HepG2 (cell line): Measurements from ENCODE around the gene KIN. TPM values are rescaled to one million over a fixed set of nuclear protein-coding genes. Genes with fewer than 3 reads are reported as not detected.

ENCODE experiments used
- ARID5B ChIP-seq: IDR thresholded peaks from 2 replicates; pipeline ENCODE4 v1.4.0; 2020; ENCODE audit warnings: mild to moderate bottlenecking, missing genetic modification reagents
- FOXJ3 ChIP-seq: sonication (generic); formaldehyde crosslinking; IDR thresholded peaks from 2 replicates; pipeline ENCODE4 v1.4.0; 2020; ENCODE audit warnings: missing genetic modification reagents, mild to moderate bottlenecking, borderline replicate concordance
- HOXA5 ChIP-seq: sonication (generic); formaldehyde crosslinking; IDR thresholded peaks from 2 replicates; pipeline ENCODE4 v1.4.0; 2020; ENCODE audit warnings: missing genetic modification reagents
- MLLT10 ChIP-seq: sonication (generic); formaldehyde crosslinking; IDR thresholded peaks from 2 replicates; pipeline ENCODE4 v1.4.0; 2020; ENCODE audit warnings: missing genetic modification reagents
- NFE2 ChIP-seq: sonication (generic); formaldehyde crosslinking; IDR thresholded peaks from 2 replicates; pipeline ENCODE4 v1.4.0; 2020; ENCODE audit warnings: missing genetic modification reagents
- PHF5A ChIP-seq: IDR thresholded peaks from one replicate; pipeline ENCODE4 v1.6.1; 2018; ENCODE audit warnings: low read depth, missing genetic modification reagents; ENCODE audit not compliant: unreplicated experiment
- TGIF2 ChIP-seq: IDR thresholded peaks from 2 replicates; pipeline ENCODE4 v1.6.1; 2016; ENCODE audit warnings: control low read depth, missing compliant biosample characterization
- YEATS4 ChIP-seq: sonication (generic); formaldehyde crosslinking; IDR thresholded peaks from 2 replicates; pipeline ENCODE4 v1.4.0; 2020; ENCODE audit warnings: missing genetic modification reagents, borderline replicate concordance
- ZBTB3 ChIP-seq: sonication (generic); formaldehyde crosslinking; IDR thresholded peaks from 2 replicates; pipeline ENCODE4 v1.4.0; 2020; ENCODE audit warnings: low read depth, mild to moderate bottlenecking, moderate library complexity, missing genetic modification reagents, borderline replicate concordance
- ZNF660 ChIP-seq: sonication (generic); formaldehyde crosslinking; IDR thresholded peaks from 2 replicates; pipeline ENCODE4 v1.5.1; 2020; ENCODE audit warnings: mild to moderate bottlenecking, low read depth, missing genetic modification reagents, borderline replicate concordance
- ZNF781 ChIP-seq: sonication (generic); formaldehyde crosslinking; IDR thresholded peaks from 2 replicates; pipeline ENCODE4 v1.5.1; 2020; ENCODE audit warnings: borderline replicate concordance, mild to moderate bottlenecking, missing genetic modification reagents; ENCODE audit errors: not compliant biosample characterization
- polyA plus RNA-seq, 8 experiments: library from polyadenylated mRNA; depleted of rRNA in 3 of 8; stranded (reverse) in 7 of 8; unstranded in 1 of 8; fragments of >200 nt; fragmentation: Illumina TruSeq in 4 of 8; extraction: Trizol in 4 of 8; gene quantifications; 2 replicates each; pipeline versions ENCODE4 v1.2.1 to v1.2.3, GENCODE V29; 2011 to 2016; ENCODE audit warnings: low read depth in 4 of 8, missing spikeins in 1 of 8, mixed read lengths in 1 of 8; ENCODE audit not compliant: insufficient read depth in 1 of 8
- total RNA-seq, 5 experiments: library from RNA; depleted of rRNA; stranded (reverse); fragments of >200 nt; fragmentation: Illumina TruSeq; extraction: Trizol; gene quantifications; 2 replicates each; pipeline ENCODE4 v1.2.3, GENCODE V29; 2016; ENCODE audit warnings: low read depth in 1 of 5

Gene KIN
- total and polyA plus RNA-seq, 2 of the 13 experiments (the other 11 are each of a cell fraction or from before 2014, with no cell fraction given): 4.9 to 23.2 TPM

GRCh38 chr10:7810443-7810842 is 22.6 kb upstream of the KIN start (continued):
- no peak for TF ChIP-seq TGIF2
- TF ChIP-seq MLLT10: no peak
- TF ChIP-seq ZNF660 (CRISPR knock-in tag): no peak
- no peak for TF ChIP-seq HOXA5 (CRISPR knock-in tag)
- TF ChIP-seq FOXJ3: no peak
- no peak for TF ChIP-seq YEATS4 (CRISPR knock-in tag)
- TF ChIP-seq ZNF781 (CRISPR knock-in tag): no peak
- no peak for TF ChIP-seq NFE2 (CRISPR knock-in tag)
- no peak for TF ChIP-seq ZBTB3 (CRISPR knock-in tag)
- no peak for TF ChIP-seq PHF5A (CRISPR knock-in tag)
- TF ChIP-seq ARID5B (CRISPR knock-in tag): no peak
